ENCODE results near the gene SLC23A2.

- TF ChIP-seq ZNF274 (IDR thresholded peaks at IDR 0.05; ENCODE audit: low read depth, low read length) (no peak), SUZ12 (IDR thresholded peaks at IDR 0.05; ENCODE audit: extremely low read depth, insufficient read depth, insufficient read length) (no peak), YY1 (IDR thresholded peaks at IDR 0.05; ENCODE audit: insufficient read depth, insufficient read length) (no peak)
Measured at GRCh38 chr20:5002077-5002413, 735 bp upstream of the SLC23A2 start.

Measured in NT2/D1 (cell line).